ENCODE measurements around the gene GRIA1. TPM values are rescaled to one million over a fixed set of nuclear protein-coding genes. Genes with fewer than 3 reads are reported as not detected.

GRIA1 gene
- total and polyA plus RNA-seq, 2 of the 4 experiments (the other 2 are of a cell fraction): 0.48 to 1.3 TPM

DNA sequence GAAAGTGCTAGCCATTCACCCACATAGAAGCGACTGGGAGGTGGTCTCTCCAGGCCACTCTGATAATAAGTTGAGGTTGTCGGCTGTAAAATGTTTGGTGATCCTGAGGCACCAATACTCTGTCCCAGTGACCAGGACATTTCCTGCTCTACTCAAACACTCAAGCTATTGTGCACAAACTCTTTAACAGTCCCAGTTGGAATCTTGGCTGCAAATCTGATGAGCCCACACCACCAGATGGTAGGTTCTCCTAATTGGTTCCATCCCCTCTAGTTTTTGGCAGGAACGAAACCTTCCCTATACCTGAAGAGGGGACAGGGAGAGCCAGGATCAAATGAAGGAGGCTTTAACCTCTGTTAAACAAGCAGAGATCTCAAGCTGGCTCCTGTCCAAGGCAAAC, 14.3 kb downstream of the GRIA1 start:
- Histone ChIP-seq H3K27ac (ENCODE audit: insufficient read depth, low read length) (no peak overlapping the region), H3K23ac (ENCODE audit: low read depth, low read length) (no peak overlapping the region), H4K8ac (ENCODE audit: low read depth in 2 of 2, low read length in 2 of 2) (no peak overlapping the region), H3K4ac (ENCODE audit: low read depth, low read length) (no peak overlapping the region), H2BK120ac (ENCODE audit: low read depth, low read length) (no peak overlapping the region), H3K14ac (replicated peaks; ENCODE audit: low read depth, low read length) (no peak overlapping the region), H2BK15ac (ENCODE audit: low read depth, low read length) (no peak overlapping the region), H4K5ac (ENCODE audit: low read depth, low read length) (no peak overlapping the region), H3K18ac (ENCODE audit: low read depth, low read length) (no peak overlapping the region), H2AK5ac (ENCODE audit: low read depth, low read length) (no peak overlapping the region), H3K9me3 (ENCODE audit: control insufficient read depth, insufficient read depth, low read length) (peaks cover 2% of the 10 kb centered on the region; the same call in 1 of the 2 replicates), H3K79me1 (ENCODE audit: low read depth in 1 of 2, low read length in 2 of 2) (no peaks in the 10 kb centered on the region), H3K9me1 (ENCODE audit: insufficient read depth, low read length) (0 out of 2 replicates have a peak, but pooled peaks cover 2% of the 10 kb centered on the region), H4K91ac (ENCODE audit: insufficient read depth, low read depth, low read length) (no peak overlapping the region; the same call in 1 of the 2 replicates), H3K27me3 (ENCODE audit: control insufficient read depth, insufficient read depth, low read length) (no peaks in the 10 kb centered on the region), H2BK5ac (ENCODE audit: low read depth, low read length, poor library complexity, severe bottlenecking) (no peak overlapping the region), H2AK9ac (replicated peaks; ENCODE audit: low read depth, low read length, poor library complexity) (no peak overlapping the region), H3K9ac (ENCODE audit: low read depth, low read length) (no peak overlapping the region), H2BK20ac (ENCODE audit: low read depth, low read length) (no peak overlapping the region), H3K4me1 (ENCODE audit: control insufficient read depth, insufficient read depth, low read length) (no peaks in the 10 kb centered on the region), H2AFZ (replicated peaks; ENCODE audit: low read length, poor library complexity) (no peak overlapping the region), H4K20me1 (ENCODE audit: insufficient read depth, low read length) (no peaks in the 10 kb centered on the region), H3K4me2 (ENCODE audit: low read depth, low read length) (no peak overlapping the region), H3K56ac (ENCODE audit: extremely low read depth, insufficient read depth, low read length) (no peak overlapping the region), H3K36me3 (ENCODE audit: control insufficient read depth, insufficient read depth, low read length) (no peaks in the 10 kb centered on the region), H3K4me3 (ENCODE audit: insufficient read depth, low read depth, low read length) (no peak overlapping the region)
- intact Hi-C loops (cut with micrococcal nuclease): no loop called here
- in situ Hi-C loops (cut with MboI; ENCODE audit: low sequenced_read_pairs): no loop called here
- ATAC-seq (ENCODE audit: low read depth) (no peak), DNase-seq (no peak)
- ChIA-PET CTCF (no interaction called here), POLR2A (ENCODE audit: unreplicated experiment) (no interaction called here)
- no CpG with 5 or more reads among the region's 3 CpGs for WGBS, 2 experiments (ENCODE audit: extremely low coverage in 2 of 2, insufficient read length in 1 of 2)
- TF ChIP-seq BHLHE40 (IDR thresholded peaks at IDR 0.05; ENCODE audit: low read depth, low read length) (no peak), CTCF (conservative IDR thresholded peaks at IDR 0.05; ENCODE audit: low read depth, low read length) (no peak), RFX5 (IDR thresholded peaks at IDR 0.05; ENCODE audit: low read depth, low read length) (no peak), RCOR1 (IDR thresholded peaks at IDR 0.05; ENCODE audit: insufficient replicate concordance, low read length) (no peak), FOS (IDR thresholded peaks at IDR 0.05; ENCODE audit: low read depth, low read length) (no peak), USF2 (IDR thresholded peaks at IDR 0.05; ENCODE audit: low read depth, low read length) (no peak), CEBPB (IDR thresholded peaks at IDR 0.05; ENCODE audit: low read depth, low read length) (no peak), NFE2L2 (IDR thresholded peaks at IDR 0.05; ENCODE audit: low read depth, low read length) (no peak), SMC3 (IDR thresholded peaks at IDR 0.05; ENCODE audit: low read depth, low read length) (no peak), RAD21 (IDR thresholded peaks at IDR 0.05; ENCODE audit: low read length) (no peak), CHD1 (IDR thresholded peaks at IDR 0.05; ENCODE audit: low read depth, low read length) (no peak), MXI1 (IDR thresholded peaks at IDR 0.05; ENCODE audit: borderline replicate concordance, low read depth, low read length) (no peak)
- TF ChIP-seq, protein P1, sequence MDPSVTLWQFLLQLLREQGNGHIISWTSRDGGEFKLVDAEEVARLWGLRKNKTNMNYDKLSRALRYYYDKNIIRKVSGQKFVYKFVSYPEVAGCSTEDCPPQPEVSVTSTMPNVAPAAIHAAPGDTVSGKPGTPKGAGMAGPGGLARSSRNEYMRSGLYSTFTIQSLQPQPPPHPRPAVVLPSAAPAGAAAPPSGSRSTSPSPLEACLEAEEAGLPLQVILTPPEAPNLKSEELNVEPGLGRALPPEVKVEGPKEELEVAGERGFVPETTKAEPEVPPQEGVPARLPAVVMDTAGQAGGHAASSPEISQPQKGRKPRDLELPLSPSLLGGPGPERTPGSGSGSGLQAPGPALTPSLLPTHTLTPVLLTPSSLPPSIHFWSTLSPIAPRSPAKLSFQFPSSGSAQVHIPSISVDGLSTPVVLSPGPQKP (IDR thresholded peaks at IDR 0.05; ENCODE audit: borderline replicate concordance, low read depth, low read length): no peak
- dilution Hi-C loops (cut with HindIII; ENCODE audit: low sequenced_read_pairs, unreplicated experiment): no loop called here
- no TSS peak for BruUV-seq (replicated peaks)
